ENCODE results near the gene PTPN2.

The PTPN2 gene

GRCh38 chr18:12769644-12770440 lies 114.2 kb downstream of the PTPN2 start:
- no peak overlapping the region for H3K4me3 ChIP-seq (replicated peaks; ENCODE audit: low read depth, low read length)
- no peak for DNase-seq (ENCODE audit: extremely low read depth, insufficient read length)
- no peak for TF ChIP-seq CTCF (IDR thresholded peaks at IDR 0.05; ENCODE audit: insufficient read depth, low read length, poor library complexity, severe bottlenecking)
- H3K27me3 ChIP-seq (replicated peaks; ENCODE audit: control insufficient read depth, insufficient read depth, low read length), result no peaks in the 10 kb centered on the region
- H3K36me3 ChIP-seq (ENCODE audit: control insufficient read depth, insufficient read depth, low read length), result no peaks in the 10 kb centered on the region

GRCh38 chr18:12769136-12769535 lies 114.9 kb downstream of the PTPN2 start:
- Histone ChIP-seq H3K36me3 (ENCODE audit: control insufficient read depth, insufficient read depth, low read length) (no peaks in the 10 kb centered on the region), H3K27me3 (replicated peaks; ENCODE audit: control insufficient read depth, insufficient read depth, low read length) (no peaks in the 10 kb centered on the region), H3K4me3 (replicated peaks; ENCODE audit: low read depth, low read length) (no peak overlapping the region)
- TF ChIP-seq CTCF (IDR thresholded peaks at IDR 0.05; ENCODE audit: insufficient read depth, low read length, poor library complexity, severe bottlenecking), result no peak
- DNase-seq (ENCODE audit: extremely low read depth, insufficient read length), result no peak

GRCh38 chr18:12768625-12769024 lies 115.4 kb downstream of the PTPN2 start:
- no peaks in the 10 kb centered on the region for H3K27me3 ChIP-seq (replicated peaks; ENCODE audit: control insufficient read depth, insufficient read depth, low read length)
- H3K4me3 ChIP-seq (replicated peaks; ENCODE audit: low read depth, low read length), result no peak overlapping the region
- no peak for TF ChIP-seq CTCF (IDR thresholded peaks at IDR 0.05; ENCODE audit: insufficient read depth, low read length, poor library complexity, severe bottlenecking)
- no peaks in the 10 kb centered on the region for H3K36me3 ChIP-seq (ENCODE audit: control insufficient read depth, insufficient read depth, low read length)
- no peak for DNase-seq (ENCODE audit: extremely low read depth, insufficient read length)

GRCh38 chr18:12767580-12768155 lies 116.4 kb downstream of the PTPN2 start:
- Histone ChIP-seq H3K36me3 (ENCODE audit: control insufficient read depth, insufficient read depth, low read length) (no peaks in the 10 kb centered on the region), H3K27me3 (replicated peaks; ENCODE audit: control insufficient read depth, insufficient read depth, low read length) (no peaks in the 10 kb centered on the region), H3K4me3 (replicated peaks; ENCODE audit: low read depth, low read length) (no peak overlapping the region)
- no peak for DNase-seq (ENCODE audit: extremely low read depth, insufficient read length)
- no peak for TF ChIP-seq CTCF (IDR thresholded peaks at IDR 0.05; ENCODE audit: insufficient read depth, low read length, poor library complexity, severe bottlenecking)

GRCh38 chr18:12766986-12767433 lies 117.0 kb downstream of the PTPN2 start:
- H3K27me3 ChIP-seq (replicated peaks; ENCODE audit: control insufficient read depth, insufficient read depth, low read length), result no peaks in the 10 kb centered on the region
- no peaks in the 10 kb centered on the region for H3K36me3 ChIP-seq (ENCODE audit: control insufficient read depth, insufficient read depth, low read length)
- TF ChIP-seq CTCF (IDR thresholded peaks at IDR 0.05; ENCODE audit: insufficient read depth, low read length, poor library complexity, severe bottlenecking), result no peak
- no peak for DNase-seq (ENCODE audit: extremely low read depth, insufficient read length)
- no peak overlapping the region for H3K4me3 ChIP-seq (replicated peaks; ENCODE audit: low read depth, low read length)

Measured in GM06990 (cell line).